BJ (cell line): ENCODE measurements around the gene TRPV4. TPM values are rescaled to one million over a fixed set of nuclear protein-coding genes. Genes with fewer than 3 reads are reported as not detected.

Source experiments
- CTCF ChIA-PET: fragments of 350-600 bp; formaldehyde crosslinking; extraction: SDS; loops from one replicate; lab custom pipeline; 2021; ENCODE audit warnings: antibody characterized with exemption, inconsistent platforms; lab: Yijun Ruan, JAX
- POLR2A ChIA-PET: fragments of 300-600 bp; sonication (Branson Sonifier 250); formaldehyde crosslinking; extraction: SDS; loops from one replicate; lab custom pipeline; 2021; ENCODE audit warnings: antibody characterized with exemption; lab: Charles Lee
- DNase-seq: peaks from one replicate; pipeline ENCODE4 v3.0.0-alpha.2; 2011; ENCODE audit warnings: low read depth
- H3K27me3 ChIP-seq: 2 replicates; pipeline ENCODE4 v1.6.0; 2011; ENCODE audit warnings: low read length; ENCODE audit not compliant: control insufficient read depth, insufficient read depth
- H3K36me3 ChIP-seq: 2 replicates; pipeline ENCODE4 v1.5.1; 2011; ENCODE audit warnings: low read length; ENCODE audit not compliant: control insufficient read depth, insufficient read depth
- H3K4me3 ChIP-seq: 2 replicates; pipeline ENCODE4 v1.5.1; 2011; ENCODE audit warnings: low read depth, mild to moderate bottlenecking, control low read depth, low read length
- polyA plus RNA-seq: library from polyadenylated mRNA; depleted of rRNA; stranded (reverse); fragments of >200 nt; gene quantifications from 2 replicates; pipeline ENCODE4 v1.2.3, GENCODE V29; 2011
- TF ChIP-seq, protein P1 (sequence below): IDR thresholded peaks from 2 replicates; pipeline ENCODE4 v1.5.1; 2011; ENCODE audit warnings: low read depth, mild to moderate bottlenecking, control low read depth, inconsistent platforms, low read length, moderate library complexity; ENCODE audit not compliant: insufficient read depth

TRPV4 gene
- polyA plus RNA-seq, 1 experiment: 13.4 TPM

DNA sequence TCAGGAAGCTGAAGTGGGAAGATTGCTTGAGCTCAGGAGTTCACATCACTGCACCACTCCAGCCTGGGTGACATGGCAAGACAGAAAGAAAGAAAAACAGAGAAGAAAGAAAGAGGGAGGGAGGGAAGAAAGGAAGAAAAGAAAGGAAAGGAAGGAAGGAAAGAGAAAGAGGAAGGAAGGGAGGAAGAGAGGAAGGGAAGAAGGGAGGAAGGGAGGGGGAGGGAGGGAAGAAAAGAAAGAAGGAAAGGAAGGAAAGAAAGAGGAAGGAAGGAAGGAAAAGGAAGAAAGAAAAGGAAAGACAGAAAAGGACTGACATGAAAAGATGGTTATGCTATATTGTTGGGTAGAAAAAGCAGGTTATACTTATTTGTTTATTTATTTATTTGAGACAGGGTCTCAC is 43.2 kb upstream of the TRPV4 start:
- ChIA-PET CTCF (interaction anchor here (1.2 to 4.4 kb wide), 5 partner anchors 17 to 278 kb away, joined by 3 to 17 read pairs (median 8); no protein-coding TSS in a partner anchor), POLR2A (no interaction called here)
- Histone ChIP-seq H3K4me3 (no peak overlapping the region), H3K27me3 (no peaks in the 10 kb centered on the region), H3K36me3 (no peaks in the 10 kb centered on the region)
- no peak for DNase-seq
- TF ChIP-seq, protein P1, sequence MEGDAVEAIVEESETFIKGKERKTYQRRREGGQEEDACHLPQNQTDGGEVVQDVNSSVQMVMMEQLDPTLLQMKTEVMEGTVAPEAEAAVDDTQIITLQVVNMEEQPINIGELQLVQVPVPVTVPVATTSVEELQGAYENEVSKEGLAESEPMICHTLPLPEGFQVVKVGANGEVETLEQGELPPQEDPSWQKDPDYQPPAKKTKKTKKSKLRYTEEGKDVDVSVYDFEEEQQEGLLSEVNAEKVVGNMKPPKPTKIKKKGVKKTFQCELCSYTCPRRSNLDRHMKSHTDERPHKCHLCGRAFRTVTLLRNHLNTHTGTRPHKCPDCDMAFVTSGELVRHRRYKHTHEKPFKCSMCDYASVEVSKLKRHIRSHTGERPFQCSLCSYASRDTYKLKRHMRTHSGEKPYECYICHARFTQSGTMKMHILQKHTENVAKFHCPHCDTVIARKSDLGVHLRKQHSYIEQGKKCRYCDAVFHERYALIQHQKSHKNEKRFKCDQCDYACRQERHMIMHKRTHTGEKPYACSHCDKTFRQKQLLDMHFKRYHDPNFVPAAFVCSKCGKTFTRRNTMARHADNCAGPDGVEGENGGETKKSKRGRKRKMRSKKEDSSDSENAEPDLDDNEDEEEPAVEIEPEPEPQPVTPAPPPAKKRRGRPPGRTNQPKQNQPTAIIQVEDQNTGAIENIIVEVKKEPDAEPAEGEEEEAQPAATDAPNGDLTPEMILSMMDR: no peak

DNA sequence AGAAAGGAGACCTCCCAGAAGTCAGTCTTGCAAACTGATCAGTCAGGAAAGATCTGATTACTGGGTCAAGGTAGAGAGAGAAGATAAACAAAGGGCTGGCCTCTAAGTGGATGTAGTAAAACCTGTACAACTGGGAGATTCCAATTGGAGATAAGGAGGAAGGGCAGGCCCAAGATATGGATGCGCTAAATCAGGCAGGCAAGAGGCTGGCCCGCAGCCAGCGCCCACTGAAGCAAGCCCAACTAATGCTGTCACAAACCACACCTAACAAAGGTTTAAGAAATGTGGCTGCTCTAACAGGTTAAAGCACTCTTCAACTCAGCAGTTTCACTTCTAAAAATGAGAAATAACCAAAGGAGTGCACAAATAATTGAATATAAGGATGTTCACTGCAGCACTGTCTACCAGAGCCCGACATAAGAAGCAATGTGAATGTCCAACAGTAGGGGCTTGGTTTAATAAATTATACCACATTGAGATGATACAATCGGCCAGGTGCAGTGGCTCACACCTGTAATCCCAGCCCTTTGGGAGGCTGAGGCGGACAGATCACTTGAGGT is 42.5 kb upstream of the TRPV4 start:
- POLR2A ChIA-PET: no interaction called here

DNA sequence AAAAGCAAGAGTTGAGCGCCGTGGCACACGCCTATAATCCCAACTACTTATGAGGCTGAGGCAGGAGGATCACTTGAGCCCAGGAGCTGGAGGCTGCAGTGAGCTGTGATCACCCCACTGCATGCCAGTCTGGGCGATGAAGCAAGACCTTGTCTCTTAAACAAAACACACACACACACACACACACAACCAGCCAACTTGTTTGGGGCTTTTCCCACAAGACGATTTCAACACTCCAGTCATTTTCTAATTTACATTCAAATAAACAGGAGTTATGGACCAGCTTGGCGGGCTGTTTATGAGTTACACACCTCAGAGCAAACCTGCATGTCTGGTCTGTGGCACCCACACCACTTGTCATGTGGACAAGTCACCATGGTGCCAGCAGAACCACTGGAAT is 40.5 kb upstream of the TRPV4 start:
- no peak overlapping the region for H3K4me3 ChIP-seq
- DNase-seq: no peak
- TF ChIP-seq, protein P1: no peak
- H3K27me3 ChIP-seq: no peaks in the 10 kb centered on the region
- ChIA-PET POLR2A (interaction anchor here (0.6 kb wide), 1 partner anchor 12 kb away, joined by 8 read pairs; no protein-coding TSS in a partner anchor), CTCF (interaction anchor here (1.6 to 1.8 kb wide), 2 partner anchors 14 to 21 kb away, joined by 5 to 7 read pairs; no protein-coding TSS in a partner anchor)
- no peaks in the 10 kb centered on the region for H3K36me3 ChIP-seq

More for the DNA sequence above, 42.5 kb upstream of the TRPV4 start:
- no peak overlapping the region for H3K4me3 ChIP-seq
- no peaks in the 10 kb centered on the region for H3K27me3 ChIP-seq
- no peaks in the 10 kb centered on the region for H3K36me3 ChIP-seq
- no peak for DNase-seq
- CTCF ChIA-PET: interaction anchor here (1.2 to 4.4 kb wide), 3 partner anchors 16 to 278 kb away, joined by 3 to 14 read pairs (median 3); no protein-coding TSS in a partner anchor
- TF ChIP-seq, protein P1: no peak

DNA sequence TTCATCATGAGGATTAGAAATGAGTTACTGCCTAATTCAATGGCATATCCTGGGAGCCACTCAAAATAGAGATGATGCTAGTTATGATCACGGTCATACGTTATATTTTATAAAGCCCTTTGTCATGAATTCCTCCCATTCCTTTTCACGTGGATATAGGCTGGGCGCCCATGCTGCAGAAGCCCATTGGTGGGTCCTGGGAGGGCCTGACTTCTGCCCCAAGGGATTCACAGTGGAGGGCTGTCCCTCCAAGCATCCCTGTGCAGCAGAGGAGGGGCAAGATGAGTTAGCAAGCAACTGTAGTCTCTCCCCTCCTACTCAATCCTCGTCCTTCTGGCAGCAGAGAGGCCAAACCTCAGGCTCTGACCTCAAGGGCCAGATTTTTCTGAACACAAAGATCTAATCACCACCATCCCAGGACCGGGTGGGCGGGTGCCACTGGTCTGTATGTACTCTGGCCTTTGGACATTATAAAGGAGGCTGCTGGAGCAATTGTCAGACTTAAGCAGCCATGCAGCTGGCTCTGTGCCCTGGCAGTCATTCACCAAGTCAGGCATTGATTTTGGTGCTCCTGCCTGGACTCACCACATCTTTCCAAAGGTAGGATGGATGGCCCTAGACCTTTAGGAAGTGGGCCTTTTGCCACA is 38.6 kb upstream of the TRPV4 start:
- no peaks in the 10 kb centered on the region for H3K27me3 ChIP-seq
- no peak overlapping the region for H3K4me3 ChIP-seq
- ChIA-PET POLR2A (interaction anchor here (0.5 kb wide), 1 partner anchor 452 kb away, joined by 7 read pairs; no protein-coding TSS in a partner anchor), CTCF (interaction anchor here (0.6 to 3.1 kb wide), 4 partner anchors 19 to 99 kb away, joined by 3 to 13 read pairs (median 6); no protein-coding TSS in a partner anchor)
- H3K36me3 ChIP-seq: no peaks in the 10 kb centered on the region
- DNase-seq: no peak
- TF ChIP-seq, protein P1: no peak

DNA sequence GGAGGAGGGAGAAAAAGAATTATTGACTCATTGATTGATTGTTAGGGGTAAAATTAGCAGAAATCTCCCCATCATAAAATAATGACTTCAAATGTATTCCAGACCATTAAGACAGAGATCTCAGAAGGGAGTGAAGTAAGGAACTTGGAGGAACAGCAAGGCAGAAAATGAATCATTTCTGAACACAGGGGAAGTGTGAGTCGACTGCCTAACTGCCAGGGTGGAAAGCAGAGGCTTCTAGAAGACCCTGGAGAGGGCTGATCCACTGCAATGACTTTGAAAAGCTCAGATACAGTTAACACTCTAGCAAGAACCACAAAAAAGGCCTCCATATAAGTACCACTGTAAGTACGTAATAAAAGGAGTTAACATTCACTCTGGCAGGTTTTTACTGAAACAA is 37.5 kb upstream of the TRPV4 start:
- POLR2A ChIA-PET: no interaction called here
- TF ChIP-seq, protein P1: no peak

More for the DNA sequence above, 37.5 kb upstream of the TRPV4 start:
- H3K27me3 ChIP-seq: no peaks in the 10 kb centered on the region
- H3K36me3 ChIP-seq: no peaks in the 10 kb centered on the region
- H3K4me3 ChIP-seq: no peak overlapping the region
- DNase-seq: no peak
- CTCF ChIA-PET: interaction anchor here (1.0 to 3.1 kb wide), 3 partner anchors 10 to 25 kb away, joined by 4 to 13 read pairs (median 6); partner anchors contain the start of gene GLTP
